ENCODE measurements around the gene DDX49.

- TF ChIP-seq POLR2A (IDR thresholded peaks at IDR 0.05; ENCODE audit: borderline replicate concordance, extremely low read depth, insufficient read depth, insufficient read length) (no peak), CTCF (IDR thresholded peaks at IDR 0.05 in 2 of 3, conservative IDR thresholded peaks at IDR 0.05 in 1 of 3; ENCODE audit: borderline replicate concordance in 1 of 3, insufficient read depth in 1 of 3, low read depth in 2 of 3, low read length in 2 of 3) (no peak)
Measured at GRCh38 chr19:18967358-18968146, 48.0 kb downstream of the DDX49 start.

Measured in HCT116 (cell line).